HG03064 (cell line): ENCODE data around the gene PI4KA.
"Not testable (repeated sequence)": the region's sequence is repeated elsewhere in the genome, so short reads cannot be mapped to it uniquely, and the experiment has no call there.

ENCODE experiments used
- ATAC-seq: cut with Tn5 transposase; IDR thresholded peaks from one replicate; pipeline ENCODE4 v1.9.1; 2021; ENCODE audit warnings: low read depth; ENCODE audit not compliant: unreplicated experiment

PI4KA gene

GRCh38 chr22:20732431-20732830 is 126.2 kb downstream of the PI4KA start:
- ATAC-seq = not testable (repeated sequence)

DNA sequence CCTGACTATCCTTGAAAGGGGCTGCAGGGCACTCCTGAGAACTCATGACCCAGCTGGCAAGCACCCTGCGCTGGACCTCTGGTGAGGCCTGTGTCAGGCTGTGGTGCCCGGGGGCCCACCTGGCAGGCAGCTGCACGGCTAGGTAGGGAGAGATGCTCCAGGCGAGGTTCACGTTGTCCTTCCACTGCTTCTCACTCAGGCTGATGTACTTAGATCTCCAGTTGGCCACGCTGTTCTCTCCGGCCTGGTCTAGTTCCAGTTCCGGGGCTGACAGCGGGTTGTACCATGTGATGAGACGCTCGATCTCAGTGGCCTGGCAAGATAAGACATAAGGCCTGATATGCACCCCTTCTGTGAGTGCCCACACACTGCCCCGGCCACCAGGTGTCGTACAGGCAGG is 129.4 kb downstream of the PI4KA start:
- no peak for ATAC-seq

- ATAC-seq = no peak
Observed at GRCh38 chr22:20728523-20729190, 130.0 kb downstream of the PI4KA start.

DNA sequence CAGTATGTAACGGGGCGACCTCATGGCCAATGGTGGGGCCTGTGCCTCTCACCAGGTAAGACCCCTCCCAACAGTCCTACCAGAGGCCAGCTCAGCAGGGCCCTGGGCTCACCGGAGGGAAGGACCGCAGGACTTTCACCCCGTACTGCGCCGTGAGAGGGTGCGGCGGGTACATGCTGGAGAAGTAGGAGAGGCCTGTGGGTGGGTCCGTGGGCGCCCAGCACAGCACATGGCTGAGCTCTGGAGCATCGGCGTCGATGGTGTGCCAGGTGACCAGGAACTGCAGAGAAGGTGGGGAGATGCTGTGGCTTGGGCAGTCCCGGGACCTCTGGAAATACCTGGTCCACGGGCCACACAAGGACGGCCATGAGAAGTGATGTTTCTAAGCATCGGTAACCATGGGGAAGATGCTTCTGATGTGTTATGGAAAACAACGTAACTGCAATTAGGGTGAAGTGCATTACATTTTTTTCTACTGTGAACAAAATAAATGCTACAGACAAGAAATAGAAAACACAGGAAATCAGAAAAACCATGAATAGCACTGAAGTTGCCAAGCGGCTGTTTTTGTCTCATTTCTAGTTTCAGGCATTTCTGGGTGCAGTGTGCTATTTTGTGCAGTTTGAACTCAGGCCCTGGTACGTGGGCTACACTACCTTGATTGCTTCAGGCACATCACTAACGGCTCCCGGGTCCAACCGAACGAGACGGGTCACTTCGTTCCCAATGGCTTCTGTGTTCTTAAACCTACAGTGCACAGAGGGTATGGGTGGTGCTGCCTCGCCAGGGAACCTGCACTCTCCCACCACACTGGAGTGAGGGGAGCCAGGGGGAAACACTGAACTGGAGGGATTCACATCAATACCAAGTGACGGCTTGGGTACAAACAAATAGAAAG is 131.2 kb downstream of the PI4KA start:
- no peak for ATAC-seq

DNA sequence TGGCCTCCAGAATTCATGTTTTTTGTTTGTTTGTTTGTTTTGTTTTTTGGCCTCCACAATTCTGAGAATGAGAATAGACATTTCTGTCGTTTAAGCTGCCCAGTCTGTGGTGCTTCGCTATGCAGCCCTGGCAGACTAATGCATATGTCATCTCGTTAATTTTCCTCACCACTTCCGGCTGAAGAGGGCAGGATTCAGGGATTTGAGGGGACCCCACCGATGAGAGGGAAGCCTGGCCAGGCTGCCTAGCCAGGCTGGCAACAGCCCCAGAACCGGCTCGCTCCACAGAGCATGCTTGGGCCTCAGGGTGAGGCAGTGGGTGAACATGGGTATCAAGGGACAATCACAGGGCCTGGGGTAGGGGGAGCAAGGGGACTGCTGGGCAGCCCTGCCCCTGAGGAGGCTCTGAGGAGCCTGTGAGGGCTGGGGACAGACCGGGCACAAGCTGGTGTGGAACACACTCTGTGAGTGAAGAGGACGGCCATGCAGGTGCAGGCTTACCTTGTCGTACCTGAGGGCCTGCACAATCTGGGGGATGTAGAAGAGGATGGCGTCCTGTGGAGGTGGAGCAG is 132.5 kb downstream of the PI4KA start:
- no peak for ATAC-seq

- ATAC-seq = no peak
Observed at GRCh38 chr22:20724676-20725454, 133.7 kb downstream of the PI4KA start.

GRCh38 chr22:20721409-20722218 is 137.0 kb downstream of the PI4KA start:
- no peak for ATAC-seq

DNA sequence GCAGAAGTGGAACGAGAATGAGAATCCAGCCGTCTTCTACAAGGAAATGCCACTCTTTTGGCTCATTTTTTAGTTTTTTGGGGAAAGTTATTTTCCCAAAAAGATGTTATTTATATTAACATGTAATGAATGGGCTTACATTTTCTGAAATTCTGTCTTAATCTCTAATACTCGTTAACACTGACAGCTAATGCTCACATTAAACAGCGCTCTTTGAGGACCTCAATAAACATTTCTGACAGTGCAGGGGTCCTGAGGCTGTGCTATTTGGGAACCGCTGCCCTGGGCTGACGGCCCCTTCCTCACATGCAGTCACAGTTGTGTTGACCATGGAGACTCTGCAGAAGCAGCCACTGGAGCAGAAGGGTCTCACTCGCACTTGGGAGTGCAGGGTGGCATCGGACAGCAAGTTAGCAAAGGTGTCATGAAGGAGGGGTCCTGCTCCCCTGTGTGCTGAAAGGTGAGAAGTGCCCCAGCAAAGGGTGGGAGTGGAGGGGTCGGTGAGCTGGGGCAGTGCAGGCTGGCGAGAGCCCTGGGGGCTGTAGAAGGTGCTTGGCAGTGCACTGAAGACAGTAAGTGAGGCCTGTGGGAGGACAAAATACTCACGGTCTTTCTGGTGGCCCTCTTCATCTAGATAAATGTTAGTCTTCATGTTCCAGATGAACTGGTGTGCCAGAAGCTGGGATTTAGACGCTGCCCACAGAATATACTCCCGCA is 137.8 kb downstream of the PI4KA start:
- no peak for ATAC-seq

- not testable (repeated sequence) for ATAC-seq
Observed at GRCh38 chr22:20718727-20719126, 139.9 kb downstream of the PI4KA start.

GRCh38 chr22:20717981-20718380 is 140.6 kb downstream of the PI4KA start:
- ATAC-seq = not testable (repeated sequence)

GRCh38 chr22:20717213-20717866 is 141.3 kb downstream of the PI4KA start:
- ATAC-seq = not testable (repeated sequence)

DNA sequence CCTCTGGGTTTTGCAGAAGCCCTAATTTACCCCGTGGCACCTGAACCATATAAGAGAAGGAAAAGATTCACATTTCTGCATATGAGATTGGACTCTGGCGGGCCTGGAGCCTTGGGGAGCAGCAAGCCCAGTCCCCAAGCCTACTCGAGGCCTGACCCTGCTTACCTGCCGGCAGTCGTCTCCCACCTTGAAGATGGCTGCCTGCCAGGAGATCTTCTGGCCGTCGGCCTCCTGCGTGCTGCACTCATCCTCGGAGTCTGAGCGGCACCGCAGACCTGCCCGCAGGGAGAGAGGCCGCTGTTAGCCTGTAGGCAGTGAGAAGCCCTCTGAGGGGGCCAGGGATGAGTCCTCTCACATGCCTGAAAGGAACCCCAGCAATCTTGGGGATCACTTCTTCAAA is 145.5 kb downstream of the PI4KA start:
- not testable (repeated sequence) for ATAC-seq

- not testable (repeated sequence) for ATAC-seq
Observed at GRCh38 chr22:20709966-20710365, 148.6 kb downstream of the PI4KA start.

- not testable (repeated sequence) for ATAC-seq
Observed at GRCh38 chr22:20707549-20708118, 151.0 kb downstream of the PI4KA start.

GRCh38 chr22:20703816-20704609 is 154.6 kb downstream of the PI4KA start:
- ATAC-seq = not testable (repeated sequence)

DNA sequence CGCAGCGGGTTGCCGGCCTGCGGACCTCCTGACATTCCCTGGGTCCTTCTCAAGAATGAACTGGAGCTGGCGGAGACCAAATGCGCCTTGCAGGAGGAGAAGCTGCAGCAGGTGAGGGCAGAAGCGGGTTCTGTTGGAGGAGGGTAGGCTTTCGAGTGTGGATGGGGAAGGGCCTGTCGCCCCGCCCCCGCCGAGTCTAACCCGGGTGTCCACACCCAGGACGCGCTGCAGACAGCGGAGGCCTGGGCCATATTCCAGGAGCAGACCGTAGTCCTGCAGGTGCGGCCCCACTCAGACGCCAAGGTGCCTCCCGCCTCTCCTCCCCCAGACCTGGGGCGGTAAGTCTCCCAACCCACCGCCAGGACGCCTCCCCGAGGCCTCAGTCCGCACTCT is 155.2 kb downstream of the PI4KA start:
- peak; percentile 20 for ATAC-seq

GRCh38 chr22:20702546-20703413 is 155.8 kb downstream of the PI4KA start:
- ATAC-seq = peak; percentile 70
